DMS53 (cell line): ENCODE results near the gene HYAL2.

Experiments
- DNase-seq: peaks from one replicate; lab custom pipeline; 2025; lab: John Stamatoyannopoulos, UW

Gene HYAL2

GRCh38 chr3:50322386-50323091 lies at the start of gene HYAL2:
Gene HYAL2, minus strand, starts transcription at chr3:50322745. Its CDS starts 2,256 bp downstream, at chr3:50320489.
- DNase-seq: peak; percentile 25

- DNase-seq: no peak
Observed at GRCh38 chr3:50371133-50371685, 48.7 kb upstream of the HYAL2 start.

- peak; percentile 67 for DNase-seq
Observed at GRCh38 chr3:50370594-50370993, 48.0 kb upstream of the HYAL2 start.

- no peak for DNase-seq
Observed at GRCh38 chr3:50369012-50369670, 46.6 kb upstream of the HYAL2 start.

- no peak for DNase-seq
Observed at GRCh38 chr3:50365842-50366220, 43.3 kb upstream of the HYAL2 start.

GRCh38 chr3:50365080-50365841 lies 42.7 kb upstream of the HYAL2 start:
- DNase-seq: peak; percentile 5

- no peak for DNase-seq
Observed at GRCh38 chr3:50364573-50365079, 42.1 kb upstream of the HYAL2 start.

- no peak for DNase-seq
Observed at GRCh38 chr3:50359760-50360110, 37.2 kb upstream of the HYAL2 start.

- peak; percentile 91 for DNase-seq
Observed at GRCh38 chr3:50358911-50359759, 36.6 kb upstream of the HYAL2 start, which contains the start of gene TMEM115. Gene TMEM115, minus strand, starts transcription at chr3:50359521. Its CDS starts 458 bp downstream, at chr3:50359063.

- peak; percentile 15 for DNase-seq
Observed at GRCh38 chr3:50358355-50358910, 35.9 kb upstream of the HYAL2 start.

- no peak for DNase-seq
Observed at GRCh38 chr3:50357481-50357880, 34.9 kb upstream of the HYAL2 start.

- no peak for DNase-seq
Observed at GRCh38 chr3:50356553-50356952, 34.0 kb upstream of the HYAL2 start.

- DNase-seq: no peak
Observed at GRCh38 chr3:50355829-50356552, 33.4 kb upstream of the HYAL2 start.

- DNase-seq: no peak
Observed at GRCh38 chr3:50354850-50355249, 32.3 kb upstream of the HYAL2 start.

GRCh38 chr3:50354186-50354764 lies 31.7 kb upstream of the HYAL2 start:
- no peak for DNase-seq

- DNase-seq: no peak
Observed at GRCh38 chr3:50353245-50354004, 30.9 kb upstream of the HYAL2 start.

GRCh38 chr3:50352781-50353180 lies 30.2 kb upstream of the HYAL2 start:
- DNase-seq: peak; percentile 42

GRCh38 chr3:50351323-50351697 lies 28.8 kb upstream of the HYAL2 start:
- DNase-seq: no peak
